A204.1 (cell line): ENCODE data around the gene TAF4.
"Not testable (repeated sequence)": the region's sequence is repeated elsewhere in the genome, so short reads cannot be mapped to it uniquely, and the experiment has no call there.

Experiments
- FAIRE-seq: peaks from 2 replicates; lab custom pipeline; 2012; peaks lifted over from hg19 to GRCh38; lab: Jason Lieb, UNC

Gene TAF4

GRCh38 chr20:62058941-62059340 is 6.7 kb downstream of the TAF4 start:
- FAIRE-seq = no peak

- no peak for FAIRE-seq
These were observed 8.7 kb downstream of the TAF4 start for GRCh38 chr20:62056975-62057374.

GRCh38 chr20:62056377-62056776 is 9.3 kb downstream of the TAF4 start:
- FAIRE-seq = no peak

GRCh38 chr20:62055862-62056115 is 9.9 kb downstream of the TAF4 start:
- FAIRE-seq = not testable (repeated sequence)

- FAIRE-seq = no peak
These were observed 10.4 kb downstream of the TAF4 start for GRCh38 chr20:62055106-62055861.

- no peak for FAIRE-seq
These were observed 11.2 kb downstream of the TAF4 start for GRCh38 chr20:62054451-62054953.

GRCh38 chr20:62053465-62054196 is 12.1 kb downstream of the TAF4 start:
- FAIRE-seq = no peak

GRCh38 chr20:62052842-62053464 is 12.7 kb downstream of the TAF4 start:
- no peak for FAIRE-seq

GRCh38 chr20:62052336-62052841 is 13.3 kb downstream of the TAF4 start:
- no peak for FAIRE-seq

GRCh38 chr20:62051546-62052255 is 14.0 kb downstream of the TAF4 start:
- no peak for FAIRE-seq

GRCh38 chr20:62051144-62051543 is 14.5 kb downstream of the TAF4 start:
- no peak for FAIRE-seq

GRCh38 chr20:62050166-62051120 is 15.2 kb downstream of the TAF4 start:
- FAIRE-seq = no peak

GRCh38 chr20:62049342-62050165 is 16.1 kb downstream of the TAF4 start:
- FAIRE-seq = no peak

GRCh38 chr20:62048821-62049291 is 16.8 kb downstream of the TAF4 start:
- FAIRE-seq = no peak

- FAIRE-seq = no peak
These were observed 17.3 kb downstream of the TAF4 start for GRCh38 chr20:62048346-62048761.

- no peak for FAIRE-seq
These were observed 17.9 kb downstream of the TAF4 start for GRCh38 chr20:62047666-62048345.

GRCh38 chr20:62046431-62046830 is 19.2 kb downstream of the TAF4 start:
- FAIRE-seq = no peak

- no peak for FAIRE-seq
These were observed 20.0 kb downstream of the TAF4 start for GRCh38 chr20:62045529-62046285.

GRCh38 chr20:62045118-62045517 is 20.6 kb downstream of the TAF4 start:
- no peak for FAIRE-seq
